WTC11 (cell line): ENCODE measurements around the gene NT5C. TPM values are rescaled to one million over a fixed set of nuclear protein-coding genes. Genes with fewer than 3 reads are reported as not detected.
A peak's percentile ranks its signal among the peaks of the same experiment; 100 is the strongest.

Experiments
- ATAC-seq: fragments of 200-7000 bp; cut with Tn5 transposase; 2 replicates; pipeline ENCODE4 v1.10.0; 2021; ENCODE audit warnings: mild to moderate bottlenecking, moderate library complexity
- CTCF ChIA-PET: fragments of 300-600 bp; sonication (Branson Sonifier 250); formaldehyde crosslinking; loops from one replicate; lab custom pipeline; 2021; ENCODE audit warnings: antibody characterized with exemption; lab: Charles Lee
- POLR2A ChIA-PET: fragments of 350-600 bp; sonication (Branson Sonifier 250); formaldehyde crosslinking; loops from one replicate; lab custom pipeline; 2021; ENCODE audit warnings: antibody characterized with exemption; lab: Charles Lee
- DNase-seq: peaks from one replicate; pipeline ENCODE4 v3.0.0; 2021; ENCODE audit warnings: low spot score
- H3K27ac Mint-ChIP-seq: 2 replicates; pipeline ENCODE4 v1.8.0; 2021; ENCODE audit warnings: mixed read lengths
- H3K27me3 Mint-ChIP-seq: 2 replicates; pipeline ENCODE4 v1.8.0; 2021; ENCODE audit warnings: low read depth, mild to moderate bottlenecking, moderate library complexity, mixed read lengths
- H3K36me3 Mint-ChIP-seq: 2 replicates; pipeline ENCODE4 v1.8.0; 2021; ENCODE audit warnings: mixed read lengths
- H3K4me1 Mint-ChIP-seq: 2 replicates; pipeline ENCODE4 v1.8.0; 2022; ENCODE audit warnings: mixed read lengths
- H3K4me3 Mint-ChIP-seq: 2 replicates; pipeline ENCODE4 v1.8.0; 2021; ENCODE audit warnings: mild to moderate bottlenecking, moderate library complexity, mixed read lengths
- H3K9me3 Mint-ChIP-seq: 2 replicates; pipeline ENCODE4 v1.8.0; 2021; ENCODE audit warnings: mixed read lengths
- ESRRA ChIP-seq: sonication (generic); formaldehyde crosslinking; IDR thresholded peaks from 2 replicates; pipeline ENCODE4 v1.8.1; 2022; ENCODE audit warnings: mild to moderate bottlenecking, missing genetic modification reagents, borderline replicate concordance
- FOXJ3 ChIP-seq: sonication (generic); formaldehyde crosslinking; IDR thresholded peaks from 2 replicates; pipeline ENCODE4 v1.9.0; 2021; ENCODE audit warnings: missing genetic modification reagents, mild to moderate bottlenecking, borderline replicate concordance
- GABPB1 ChIP-seq: sonication (generic); formaldehyde crosslinking; IDR thresholded peaks from 2 replicates; pipeline ENCODE4 v1.8.1; 2023; ENCODE audit warnings: mild to moderate bottlenecking, missing genetic modification reagents
- MYBL2 ChIP-seq: sonication (generic); formaldehyde crosslinking; IDR thresholded peaks from 2 replicates; pipeline ENCODE4 v1.8.1; 2023; ENCODE audit warnings: mild to moderate bottlenecking, moderate library complexity, missing genetic modification reagents
- NFYB ChIP-seq: sonication (generic); formaldehyde crosslinking; conservative IDR thresholded peaks from 2 replicates; pipeline ENCODE4 v1.8.0; 2022; ENCODE audit warnings: low read depth, missing genetic modification reagents
- TEAD1 ChIP-seq: sonication (generic); formaldehyde crosslinking; IDR thresholded peaks from 2 replicates; pipeline ENCODE4 v1.8.0; 2022; ENCODE audit warnings: mild to moderate bottlenecking, missing genetic modification reagents
- TP53 ChIP-seq: sonication (generic); formaldehyde crosslinking; IDR thresholded peaks from 2 replicates; pipeline ENCODE4 v1.8.1; 2023; ENCODE audit warnings: mild to moderate bottlenecking, missing genetic modification reagents
- ZBTB21 ChIP-seq: sonication (generic); formaldehyde crosslinking; IDR thresholded peaks from 2 replicates; pipeline ENCODE4 v1.8.1; 2023; ENCODE audit warnings: mild to moderate bottlenecking, missing genetic modification reagents, borderline replicate concordance
- total RNA-seq: library from RNA; stranded (reverse); gene quantifications from 3 replicates; pipeline ENCODE4 v1.2.3, GENCODE V29; 2021
- TF ChIP-seq, protein P1 (sequence below): sonication (generic); formaldehyde crosslinking; IDR thresholded peaks from 2 replicates; pipeline ENCODE4 v1.8.0; 2023; ENCODE audit warnings: missing genetic modification reagents, mild to moderate bottlenecking, borderline replicate concordance
- TF ChIP-seq, protein P2 (sequence below): sonication (generic); formaldehyde crosslinking; IDR thresholded peaks from 2 replicates; pipeline ENCODE4 v1.8.0; 2023; ENCODE audit warnings: missing genetic modification reagents
- TF ChIP-seq, protein P3 (sequence below): sonication (generic); formaldehyde crosslinking; IDR thresholded peaks from 2 replicates; pipeline ENCODE4 v1.8.1; 2022; ENCODE audit warnings: mild to moderate bottlenecking, moderate library complexity, missing genetic modification reagents
- TF ChIP-seq, protein P4 (sequence below): sonication (generic); formaldehyde crosslinking; IDR thresholded peaks from 2 replicates; pipeline ENCODE4 v1.8.0; 2023; ENCODE audit warnings: mild to moderate bottlenecking, missing genetic modification reagents
- TF ChIP-seq, protein P5 (sequence below): sonication (generic); formaldehyde crosslinking; IDR thresholded peaks from 2 replicates; pipeline ENCODE4 v1.8.1; 2023; ENCODE audit warnings: mild to moderate bottlenecking, missing genetic modification reagents, moderate library complexity

NT5C gene
- total RNA-seq, 1 experiment from 2014 or later: 91.0 TPM

DNA sequence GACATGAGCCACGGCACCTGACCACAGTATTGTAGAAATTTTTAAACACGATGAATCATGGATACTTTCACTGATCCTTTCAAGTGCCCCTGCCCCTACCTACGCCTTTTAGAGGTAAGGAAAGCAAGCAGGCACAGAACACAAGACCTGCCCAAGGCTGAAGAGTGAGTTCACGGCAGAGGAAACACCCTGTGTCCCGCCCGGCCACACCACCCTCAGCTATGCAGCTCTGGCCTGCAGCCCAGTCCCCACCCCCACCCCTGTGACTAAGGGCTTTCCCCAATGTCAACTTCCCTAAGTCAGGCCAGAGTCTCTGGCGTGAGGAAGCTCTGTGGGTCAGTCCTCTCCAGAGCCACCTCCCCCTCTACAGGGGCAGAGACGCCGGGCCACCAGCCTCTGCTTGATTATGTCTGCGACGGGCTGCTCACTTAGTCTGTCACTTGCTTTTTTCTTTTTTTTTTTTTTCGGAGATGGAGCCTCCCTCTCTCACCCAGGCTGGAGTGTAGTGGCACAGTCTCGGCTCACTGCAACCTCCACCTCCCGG lies 35.4 kb downstream of the NT5C start:
- H3K36me3 Mint-ChIP-seq: peaks cover 27% of the 10 kb centered on the region
- peak overlapping the region; percentile 84 for H3K27ac Mint-ChIP-seq
- H3K27me3 Mint-ChIP-seq: no peaks in the 10 kb centered on the region
- peaks cover 21% of the 10 kb centered on the region for H3K4me1 Mint-ChIP-seq
- no peak overlapping the region for H3K4me3 Mint-ChIP-seq
- ChIA-PET CTCF (interaction anchor here (0.6 to 4.1 kb wide), 6 partner anchors 8 to 143 kb away, joined by 3 to 18 read pairs (median 6); partner anchors contain the start of gene SLC16A5), POLR2A (interaction anchor here (0.6 to 1.5 kb wide), 3 partner anchors 9 to 280 kb away, joined by 3 to 4 read pairs (median 3); partner anchors contain the start of gene ARMC7)
- no peaks in the 10 kb centered on the region for H3K9me3 Mint-ChIP-seq
- ATAC-seq (peak; percentile 19), DNase-seq (no peak)
- no peak for TF ChIP-seq TEAD1
- TF ChIP-seq GABPB1 (CRISPR knock-in tag): peak; percentile 53; the same call in 1 of the 2 replicates

DNA sequence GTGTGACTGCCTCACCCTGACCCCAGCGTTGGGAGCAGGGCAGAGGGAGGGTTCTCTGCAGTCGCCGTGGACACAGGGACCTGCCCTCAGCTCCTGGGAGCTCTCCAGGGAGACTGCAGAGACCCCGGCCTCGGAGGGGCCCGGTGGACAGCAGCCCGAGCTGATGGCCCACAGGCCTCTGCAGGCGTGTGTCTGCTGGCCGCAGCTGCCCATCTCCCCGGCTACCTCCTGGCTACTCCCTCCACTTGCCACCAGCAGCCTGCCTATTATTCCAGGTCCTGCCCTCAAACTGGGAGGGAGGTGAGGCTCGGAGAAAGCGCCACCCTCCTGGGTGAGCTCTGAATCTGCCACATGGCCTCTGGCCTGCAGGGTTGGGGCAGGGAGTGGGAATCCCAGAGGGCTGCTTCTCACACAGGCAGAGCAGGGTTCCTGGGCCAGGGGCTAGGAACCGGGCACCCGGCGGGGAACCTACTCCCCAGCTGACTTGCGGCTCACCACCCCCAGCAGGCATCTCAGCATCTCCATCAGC lies 36.6 kb downstream of the NT5C start:
- ChIA-PET POLR2A (interaction anchor here (0.6 kb wide), 1 partner anchor 22 kb away, joined by 3 read pairs; no protein-coding TSS in a partner anchor), CTCF (interaction anchor here (0.5 to 4.1 kb wide), 7 partner anchors 9 to 146 kb away, joined by 3 to 18 read pairs (median 4); no protein-coding TSS in a partner anchor)
- Mint-ChIP-seq H3K27ac (no peak overlapping the region), H3K4me1 (peaks cover 32% of the 10 kb centered on the region), H3K27me3 (no peaks in the 10 kb centered on the region), H3K36me3 (peaks cover 17% of the 10 kb centered on the region; the same call in 1 of the 2 replicates), H3K4me3 (no peak overlapping the region), H3K9me3 (no peaks in the 10 kb centered on the region)
- ATAC-seq (no peak), DNase-seq (no peak)
- no peak for TF ChIP-seq TP53 (CRISPR knock-in tag)
- TF ChIP-seq, protein P1, sequence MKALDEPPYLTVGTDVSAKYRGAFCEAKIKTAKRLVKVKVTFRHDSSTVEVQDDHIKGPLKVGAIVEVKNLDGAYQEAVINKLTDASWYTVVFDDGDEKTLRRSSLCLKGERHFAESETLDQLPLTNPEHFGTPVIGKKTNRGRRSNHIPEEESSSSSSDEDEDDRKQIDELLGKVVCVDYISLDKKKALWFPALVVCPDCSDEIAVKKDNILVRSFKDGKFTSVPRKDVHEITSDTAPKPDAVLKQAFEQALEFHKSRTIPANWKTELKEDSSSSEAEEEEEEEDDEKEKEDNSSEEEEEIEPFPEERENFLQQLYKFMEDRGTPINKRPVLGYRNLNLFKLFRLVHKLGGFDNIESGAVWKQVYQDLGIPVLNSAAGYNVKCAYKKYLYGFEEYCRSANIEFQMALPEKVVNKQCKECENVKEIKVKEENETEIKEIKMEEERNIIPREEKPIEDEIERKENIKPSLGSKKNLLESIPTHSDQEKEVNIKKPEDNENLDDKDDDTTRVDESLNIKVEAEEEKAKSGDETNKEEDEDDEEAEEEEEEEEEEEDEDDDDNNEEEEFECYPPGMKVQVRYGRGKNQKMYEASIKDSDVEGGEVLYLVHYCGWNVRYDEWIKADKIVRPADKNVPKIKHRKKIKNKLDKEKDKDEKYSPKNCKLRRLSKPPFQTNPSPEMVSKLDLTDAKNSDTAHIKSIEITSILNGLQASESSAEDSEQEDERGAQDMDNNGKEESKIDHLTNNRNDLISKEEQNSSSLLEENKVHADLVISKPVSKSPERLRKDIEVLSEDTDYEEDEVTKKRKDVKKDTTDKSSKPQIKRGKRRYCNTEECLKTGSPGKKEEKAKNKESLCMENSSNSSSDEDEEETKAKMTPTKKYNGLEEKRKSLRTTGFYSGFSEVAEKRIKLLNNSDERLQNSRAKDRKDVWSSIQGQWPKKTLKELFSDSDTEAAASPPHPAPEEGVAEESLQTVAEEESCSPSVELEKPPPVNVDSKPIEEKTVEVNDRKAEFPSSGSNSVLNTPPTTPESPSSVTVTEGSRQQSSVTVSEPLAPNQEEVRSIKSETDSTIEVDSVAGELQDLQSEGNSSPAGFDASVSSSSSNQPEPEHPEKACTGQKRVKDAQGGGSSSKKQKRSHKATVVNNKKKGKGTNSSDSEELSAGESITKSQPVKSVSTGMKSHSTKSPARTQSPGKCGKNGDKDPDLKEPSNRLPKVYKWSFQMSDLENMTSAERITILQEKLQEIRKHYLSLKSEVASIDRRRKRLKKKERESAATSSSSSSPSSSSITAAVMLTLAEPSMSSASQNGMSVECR: no peak
- TF ChIP-seq, protein P2, sequence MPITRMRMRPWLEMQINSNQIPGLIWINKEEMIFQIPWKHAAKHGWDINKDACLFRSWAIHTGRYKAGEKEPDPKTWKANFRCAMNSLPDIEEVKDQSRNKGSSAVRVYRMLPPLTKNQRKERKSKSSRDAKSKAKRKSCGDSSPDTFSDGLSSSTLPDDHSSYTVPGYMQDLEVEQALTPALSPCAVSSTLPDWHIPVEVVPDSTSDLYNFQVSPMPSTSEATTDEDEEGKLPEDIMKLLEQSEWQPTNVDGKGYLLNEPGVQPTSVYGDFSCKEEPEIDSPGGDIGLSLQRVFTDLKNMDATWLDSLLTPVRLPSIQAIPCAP (CRISPR knock-in tag): no peak
- no peak for TF ChIP-seq MYBL2 (CRISPR knock-in tag)
- TF ChIP-seq FOXJ3 (CRISPR knock-in tag): no peak
- TF ChIP-seq ESRRA (CRISPR knock-in tag): no peak
- TF ChIP-seq, protein P3, sequence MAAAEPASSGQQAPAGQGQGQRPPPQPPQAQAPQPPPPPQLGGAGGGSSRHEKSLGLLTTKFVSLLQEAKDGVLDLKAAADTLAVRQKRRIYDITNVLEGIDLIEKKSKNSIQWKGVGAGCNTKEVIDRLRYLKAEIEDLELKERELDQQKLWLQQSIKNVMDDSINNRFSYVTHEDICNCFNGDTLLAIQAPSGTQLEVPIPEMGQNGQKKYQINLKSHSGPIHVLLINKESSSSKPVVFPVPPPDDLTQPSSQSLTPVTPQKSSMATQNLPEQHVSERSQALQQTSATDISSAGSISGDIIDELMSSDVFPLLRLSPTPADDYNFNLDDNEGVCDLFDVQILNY (CRISPR knock-in tag): no peak
- TF ChIP-seq, protein P4, sequence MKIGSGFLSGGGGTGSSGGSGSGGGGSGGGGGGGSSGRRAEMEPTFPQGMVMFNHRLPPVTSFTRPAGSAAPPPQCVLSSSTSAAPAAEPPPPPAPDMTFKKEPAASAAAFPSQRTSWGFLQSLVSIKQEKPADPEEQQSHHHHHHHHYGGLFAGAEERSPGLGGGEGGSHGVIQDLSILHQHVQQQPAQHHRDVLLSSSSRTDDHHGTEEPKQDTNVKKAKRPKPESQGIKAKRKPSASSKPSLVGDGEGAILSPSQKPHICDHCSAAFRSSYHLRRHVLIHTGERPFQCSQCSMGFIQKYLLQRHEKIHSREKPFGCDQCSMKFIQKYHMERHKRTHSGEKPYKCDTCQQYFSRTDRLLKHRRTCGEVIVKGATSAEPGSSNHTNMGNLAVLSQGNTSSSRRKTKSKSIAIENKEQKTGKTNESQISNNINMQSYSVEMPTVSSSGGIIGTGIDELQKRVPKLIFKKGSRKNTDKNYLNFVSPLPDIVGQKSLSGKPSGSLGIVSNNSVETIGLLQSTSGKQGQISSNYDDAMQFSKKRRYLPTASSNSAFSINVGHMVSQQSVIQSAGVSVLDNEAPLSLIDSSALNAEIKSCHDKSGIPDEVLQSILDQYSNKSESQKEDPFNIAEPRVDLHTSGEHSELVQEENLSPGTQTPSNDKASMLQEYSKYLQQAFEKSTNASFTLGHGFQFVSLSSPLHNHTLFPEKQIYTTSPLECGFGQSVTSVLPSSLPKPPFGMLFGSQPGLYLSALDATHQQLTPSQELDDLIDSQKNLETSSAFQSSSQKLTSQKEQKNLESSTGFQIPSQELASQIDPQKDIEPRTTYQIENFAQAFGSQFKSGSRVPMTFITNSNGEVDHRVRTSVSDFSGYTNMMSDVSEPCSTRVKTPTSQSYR (CRISPR knock-in tag): no peak
- TF ChIP-seq, protein P5, sequence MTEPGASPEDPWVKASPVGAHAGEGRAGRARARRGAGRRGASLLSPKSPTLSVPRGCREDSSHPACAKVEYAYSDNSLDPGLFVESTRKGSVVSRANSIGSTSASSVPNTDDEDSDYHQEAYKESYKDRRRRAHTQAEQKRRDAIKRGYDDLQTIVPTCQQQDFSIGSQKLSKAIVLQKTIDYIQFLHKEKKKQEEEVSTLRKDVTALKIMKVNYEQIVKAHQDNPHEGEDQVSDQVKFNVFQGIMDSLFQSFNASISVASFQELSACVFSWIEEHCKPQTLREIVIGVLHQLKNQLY (CRISPR knock-in tag): no peak
- TF ChIP-seq NFYB (CRISPR knock-in tag): no peak
- TF ChIP-seq ZBTB21 (CRISPR knock-in tag): no peak
